Keratinocyte (primary cell): ENCODE results near the gene SETDB1. TPM values are rescaled to one million over a fixed set of nuclear protein-coding genes. Genes with fewer than 3 reads are reported as not detected.

ENCODE experiments used
- DNase-seq: peaks from one replicate; pipeline ENCODE4 v3.0.0-alpha.2; 2011; ENCODE audit warnings: low read depth, missing footprints, low spot score
- FAIRE-seq: peaks from 2 replicates; lab custom pipeline; 2011; peaks lifted over from hg19 to GRCh38; lab: Jason Lieb, UNC
- H2AFZ ChIP-seq: 2 replicates; pipeline ENCODE4 v1.6.0; 2012; ENCODE audit warnings: low read length, control low read depth, inconsistent platforms; ENCODE audit not compliant: control insufficient read depth
- H3K27ac ChIP-seq: 2 replicates; pipeline ENCODE4 v1.5.1; 2011; ENCODE audit warnings: low read length; ENCODE audit not compliant: control insufficient read depth, insufficient read depth
- H3K27me3 ChIP-seq: 3 replicates; pipeline ENCODE4 v1.6.0; 2011; ENCODE audit warnings: low read length; ENCODE audit not compliant: control insufficient read depth, insufficient read depth; ENCODE audit errors: extremely low read depth
- H3K36me3 ChIP-seq, 2 experiments: 2 replicates in 1 of 2; 3 replicates in 1 of 2; pipeline ENCODE4 v1.5.1; 2011; ENCODE audit warnings: low read length in 2 of 2, mild to moderate bottlenecking in 1 of 2; ENCODE audit not compliant: control insufficient read depth in 2 of 2, insufficient read depth in 2 of 2; ENCODE audit errors: extremely low read depth in 1 of 2
- H3K4me1 ChIP-seq: 3 replicates; pipeline ENCODE4 v1.5.1; 2011; ENCODE audit warnings: low read length; ENCODE audit not compliant: control insufficient read depth, insufficient read depth; ENCODE audit errors: extremely low read depth
- H3K4me2 ChIP-seq: 3 replicates; pipeline ENCODE4 v1.6.0; 2011; ENCODE audit warnings: low read depth, low read length; ENCODE audit not compliant: control insufficient read depth, insufficient read depth; ENCODE audit errors: extremely low read depth
- H3K4me3 ChIP-seq, 3 experiments: fragments of 200-600 bp in 1 of 3; sonication (generic) in 1 of 3; 2 replicates in 2 of 3; 3 replicates in 1 of 3; pipeline ENCODE4 v1.5.1; 2011 to 2016; ENCODE audit warnings: low read length in 3 of 3, mild to moderate bottlenecking in 3 of 3, control low read depth in 2 of 3, inconsistent platforms in 1 of 3, low read depth in 1 of 3, mixed read lengths in 1 of 3, mixed run types in 1 of 3, moderate library complexity in 1 of 3; ENCODE audit not compliant: control insufficient read depth in 2 of 3, insufficient read depth in 2 of 3; ENCODE audit errors: extremely low read depth in 1 of 3
- H3K79me2 ChIP-seq: 2 replicates; pipeline ENCODE4 v1.6.0; 2012; ENCODE audit warnings: low read length; ENCODE audit not compliant: control insufficient read depth, insufficient read depth
- H3K9ac ChIP-seq: 3 replicates; pipeline ENCODE4 v1.6.0; 2011; ENCODE audit warnings: low read length; ENCODE audit not compliant: control insufficient read depth, insufficient read depth; ENCODE audit errors: extremely low read depth
- H3K9me1 ChIP-seq: 3 replicates; pipeline ENCODE4 v1.6.0; 2011; ENCODE audit warnings: low read length; ENCODE audit not compliant: control insufficient read depth, insufficient read depth; ENCODE audit errors: extremely low read depth
- H3K9me3 ChIP-seq: 2 replicates; pipeline ENCODE4 v1.5.1; 2012; ENCODE audit warnings: low read depth, low read length; ENCODE audit not compliant: control insufficient read depth
- H4K20me1 ChIP-seq: 3 replicates; pipeline ENCODE4 v1.6.0; 2011; ENCODE audit warnings: low read length; ENCODE audit not compliant: control insufficient read depth, insufficient read depth; ENCODE audit errors: extremely low read depth
- EZH2 ChIP-seq: IDR thresholded peaks from one replicate; pipeline ENCODE4 v1.6.1; 2012; ENCODE audit warnings: inconsistent platforms, mild to moderate bottlenecking, low read length, moderate library complexity
- dilution Hi-C: fragments of 300-500 bp; cut with MboI; formaldehyde crosslinking; loops from one replicate; pipeline ENCODE4 v1.7.0; 2020; ENCODE audit warnings: low sequenced_read_pairs; ENCODE audit not compliant: extremely low pct_ligation_motif_present
- polyA plus RNA-seq, 5 experiments: library from polyadenylated mRNA; depleted of rRNA in 3 of 5; stranded (reverse) in 3 of 5; stranded (forward) in 1 of 5; unstranded in 1 of 5; fragments of >200 nt; gene quantifications; 1 replicate in 1 of 5; 2 replicates in 3 of 5; 3 replicates in 1 of 5; pipeline versions ENCODE4 v1.2.1 to v1.2.3, GENCODE V29; 2011 to 2012; ENCODE audit warnings: missing spikeins in 2 of 5, low read depth in 1 of 5, low replicate concordance in 1 of 5
- TF ChIP-seq, protein P1 (sequence below), 3 experiments: IDR thresholded peaks in 1 of 3; conservative IDR thresholded peaks in 1 of 3; optimal IDR thresholded peaks in 1 of 3; 2 replicates in 2 of 3; 3 replicates in 1 of 3; pipeline versions ENCODE3 to v1.5.1; 2011; ENCODE audit warnings: low read length in 3 of 3, mild to moderate bottlenecking in 3 of 3, moderate library complexity in 2 of 3, control low read depth in 1 of 3, inconsistent platforms in 1 of 3; ENCODE audit not compliant: insufficient read depth in 2 of 3; ENCODE audit errors: extremely low read depth in 1 of 3

Gene SETDB1
- polyA plus RNA-seq, 1 donor (not counting 4 experiments of a cell fraction or from before 2014, with no cell fraction given), result 31.3 TPM

- Histone ChIP-seq H3K4me2 (no peak overlapping the region), H3K9ac (no peak overlapping the region), H3K4me3 (no peak overlapping the region), H3K4me1 (peaks cover 34% of the 10 kb centered on the region), H3K79me2 (no peaks in the 10 kb centered on the region), H3K27ac (no peak overlapping the region), H2AFZ (no peak overlapping the region), H4K20me1 (no peaks in the 10 kb centered on the region), H3K36me3 (peaks cover 0 to 2% of the 10 kb centered on the region in 2 experiments), H3K9me1 (no peaks in the 10 kb centered on the region), H3K27me3 (no peaks in the 10 kb centered on the region), H3K9me3 (no peaks in the 10 kb centered on the region)
- DNase-seq (no peak), FAIRE-seq (no peak)
- dilution Hi-C loops, result no loop called here
- no peak for TF ChIP-seq EZH2
- TF ChIP-seq, protein P1, sequence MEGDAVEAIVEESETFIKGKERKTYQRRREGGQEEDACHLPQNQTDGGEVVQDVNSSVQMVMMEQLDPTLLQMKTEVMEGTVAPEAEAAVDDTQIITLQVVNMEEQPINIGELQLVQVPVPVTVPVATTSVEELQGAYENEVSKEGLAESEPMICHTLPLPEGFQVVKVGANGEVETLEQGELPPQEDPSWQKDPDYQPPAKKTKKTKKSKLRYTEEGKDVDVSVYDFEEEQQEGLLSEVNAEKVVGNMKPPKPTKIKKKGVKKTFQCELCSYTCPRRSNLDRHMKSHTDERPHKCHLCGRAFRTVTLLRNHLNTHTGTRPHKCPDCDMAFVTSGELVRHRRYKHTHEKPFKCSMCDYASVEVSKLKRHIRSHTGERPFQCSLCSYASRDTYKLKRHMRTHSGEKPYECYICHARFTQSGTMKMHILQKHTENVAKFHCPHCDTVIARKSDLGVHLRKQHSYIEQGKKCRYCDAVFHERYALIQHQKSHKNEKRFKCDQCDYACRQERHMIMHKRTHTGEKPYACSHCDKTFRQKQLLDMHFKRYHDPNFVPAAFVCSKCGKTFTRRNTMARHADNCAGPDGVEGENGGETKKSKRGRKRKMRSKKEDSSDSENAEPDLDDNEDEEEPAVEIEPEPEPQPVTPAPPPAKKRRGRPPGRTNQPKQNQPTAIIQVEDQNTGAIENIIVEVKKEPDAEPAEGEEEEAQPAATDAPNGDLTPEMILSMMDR (optimal IDR thresholded peaks at IDR 0.05 in 1 of 3, IDR thresholded peaks at IDR 0.05 in 1 of 3, conservative IDR thresholded peaks at IDR 0.05 in 1 of 3; ENCODE audit: extremely low read depth in 1 of 3, insufficient read depth in 2 of 3, low read length in 3 of 3), result no peak
Observed at GRCh38 chr1:151002051-151002450, 75.9 kb downstream of the SETDB1 start.

GRCh38 chr1:151002611-151003010, 76.4 kb downstream of the SETDB1 start:
- no peak overlapping the region for H3K27ac ChIP-seq
- peaks cover 0 to 2% of the 10 kb centered on the region in 2 experiments for H3K36me3 ChIP-seq
- FAIRE-seq (no peak), DNase-seq (no peak)
- H3K27me3 ChIP-seq, result no peaks in the 10 kb centered on the region
- no peak overlapping the region for H3K9ac ChIP-seq
- no peak overlapping the region for H3K4me3 ChIP-seq
- no peaks in the 10 kb centered on the region for H4K20me1 ChIP-seq
- H3K4me2 ChIP-seq, result no peak overlapping the region
- H3K4me1 ChIP-seq, result peaks cover 40% of the 10 kb centered on the region
- H2AFZ ChIP-seq, result no peak overlapping the region
- dilution Hi-C loops, result no loop called here
- no peaks in the 10 kb centered on the region for H3K9me1 ChIP-seq
- H3K9me3 ChIP-seq, result no peaks in the 10 kb centered on the region
- no peaks in the 10 kb centered on the region for H3K79me2 ChIP-seq
- TF ChIP-seq, protein P1 (optimal IDR thresholded peaks at IDR 0.05 in 1 of 3, IDR thresholded peaks at IDR 0.05 in 1 of 3, conservative IDR thresholded peaks at IDR 0.05 in 1 of 3; ENCODE audit: extremely low read depth in 1 of 3, insufficient read depth in 2 of 3, low read length in 3 of 3), result no peak
- TF ChIP-seq EZH2, result no peak
